HEK293 (cell line): Measurements from ENCODE around the gene RASSF3.

ENCODE experiments used
- CTCF ChIA-PET: fragments of 350-600 bp; formaldehyde crosslinking; extraction: SDS; loops from one replicate; lab custom pipeline; 2021; ENCODE audit warnings: antibody characterized with exemption; lab: Yijun Ruan, JAX
- POLR2A ChIA-PET: fragments of 300-600 bp; formaldehyde crosslinking; extraction: SDS; loops from one replicate; lab custom pipeline; 2020; ENCODE audit warnings: antibody characterized with exemption, inconsistent platforms; lab: Yijun Ruan, JAX
- H3K27ac ChIP-seq: fragments of 200-500 bp; sonication (Bioruptor generic); 2 replicates; pipeline ENCODE4 v1.5.1; 2014; ENCODE audit warnings: low read depth, low read length, control low read depth, inconsistent platforms; ENCODE audit errors: extremely low read depth
- H3K36me3 ChIP-seq, 2 experiments: fragments of 200-500 bp in 1 of 2; sonication (Bioruptor generic) in 1 of 2; 1 replicate in 1 of 2; 2 replicates in 1 of 2; pipeline ENCODE4 v1.5.1; 2014 to 2017; ENCODE audit warnings: inconsistent platforms in 2 of 2, low read length in 2 of 2; ENCODE audit not compliant: control insufficient read depth in 2 of 2, insufficient read depth in 1 of 2
- H3K4me1 ChIP-seq: fragments of 200-500 bp; sonication (Bioruptor generic); 2 replicates; pipeline ENCODE4 v1.5.1; 2014; ENCODE audit warnings: mild to moderate bottlenecking, low read length, inconsistent platforms; ENCODE audit not compliant: control insufficient read depth, insufficient read depth
- H3K4me3 ChIP-seq: 2 replicates; pipeline ENCODE4 v1.5.1; 2011; ENCODE audit warnings: low read depth, mild to moderate bottlenecking, control low read depth, low read length, moderate library complexity
- H3K9me3 ChIP-seq: fragments of 200-500 bp; sonication (Bioruptor generic); 2 replicates; pipeline ENCODE4 v1.5.1; 2014; ENCODE audit warnings: low read depth, low read length, inconsistent platforms; ENCODE audit not compliant: control insufficient read depth, insufficient read depth
- BCL11A ChIP-seq: fragments of 450-650 bp; formaldehyde crosslinking; IDR thresholded peaks from 2 replicates; pipeline ENCODE4 v1.5.1; 2016; ENCODE audit warnings: low read depth, missing biosample characterization, missing genetic modification characterization
- BCL6B ChIP-seq: fragments of 450-650 bp; formaldehyde crosslinking; IDR thresholded peaks from 2 replicates; pipeline ENCODE4 v1.5.1; 2017; ENCODE audit warnings: missing biosample characterization, missing genetic modification characterization
- GFI1B ChIP-seq: fragments of 450-650 bp; formaldehyde crosslinking; IDR thresholded peaks from 2 replicates; pipeline ENCODE4 v1.5.1; 2016; ENCODE audit warnings: missing biosample characterization, missing genetic modification characterization
- GLI2 ChIP-seq: fragments of 450-650 bp; formaldehyde crosslinking; IDR thresholded peaks from 2 replicates; pipeline ENCODE4; 2017; ENCODE audit warnings: missing biosample characterization, missing genetic modification characterization, low read depth, borderline replicate concordance
- MYNN ChIP-seq: fragments of 450-650 bp; formaldehyde crosslinking; IDR thresholded peaks from 2 replicates; pipeline ENCODE4 v1.5.1; 2016; ENCODE audit warnings: missing biosample characterization, missing genetic modification characterization, borderline replicate concordance
- PRDM1 ChIP-seq: fragments of 450-650 bp; formaldehyde crosslinking; IDR thresholded peaks from 2 replicates; pipeline ENCODE4; 2016; ENCODE audit warnings: missing biosample characterization, missing genetic modification characterization
- PRDM2 ChIP-seq: fragments of 450-650 bp; formaldehyde crosslinking; IDR thresholded peaks from 2 replicates; pipeline ENCODE4 v1.5.1; 2016; ENCODE audit warnings: missing biosample characterization, missing genetic modification characterization, borderline replicate concordance
- REST ChIP-seq: fragments of 450-650 bp; formaldehyde crosslinking; IDR thresholded peaks from 2 replicates; pipeline ENCODE4 v1.5.1; 2016; ENCODE audit warnings: missing biosample characterization, missing genetic modification characterization
- TCF7L2 ChIP-seq: IDR thresholded peaks from 2 replicates; pipeline ENCODE4 v1.6.1; 2011; ENCODE audit warnings: low read depth, mild to moderate bottlenecking, inconsistent platforms, low read length, moderate library complexity, borderline replicate concordance
- TSHZ1 ChIP-seq: fragments of 450-650 bp; formaldehyde crosslinking; IDR thresholded peaks from 2 replicates; pipeline ENCODE4 v1.5.1; 2016; ENCODE audit warnings: missing biosample characterization, missing genetic modification characterization, borderline replicate concordance
- ZNF10 ChIP-seq: fragments of 450-650 bp; formaldehyde crosslinking; IDR thresholded peaks from 2 replicates; pipeline ENCODE4 v1.5.1; 2017; ENCODE audit warnings: missing biosample characterization, missing genetic modification characterization
- ZNF114 ChIP-seq: fragments of 450-650 bp; formaldehyde crosslinking; IDR thresholded peaks from 2 replicates; pipeline ENCODE4 v1.5.0; 2017; ENCODE audit warnings: missing biosample characterization, missing genetic modification characterization
- ZNF169 ChIP-seq: fragments of 450-650 bp; formaldehyde crosslinking; IDR thresholded peaks from 2 replicates; pipeline ENCODE4 v1.5.1; 2016; ENCODE audit warnings: missing biosample characterization, missing genetic modification characterization
- ZNF426 ChIP-seq: fragments of 450-650 bp; formaldehyde crosslinking; IDR thresholded peaks from 2 replicates; pipeline ENCODE4 v1.5.1; 2017; ENCODE audit warnings: missing biosample characterization, missing genetic modification characterization, mild to moderate bottlenecking, inconsistent platforms, moderate library complexity
- ZNF514 ChIP-seq: fragments of 450-650 bp; formaldehyde crosslinking; IDR thresholded peaks from 2 replicates; pipeline ENCODE4 v1.5.1; 2016; ENCODE audit warnings: missing biosample characterization, missing genetic modification characterization
- ZNF561 ChIP-seq: fragments of 450-650 bp; IDR thresholded peaks from 2 replicates; pipeline ENCODE4 v1.5.1; 2018; ENCODE audit warnings: missing biosample characterization, missing genetic modification characterization, borderline replicate concordance
- ZNF610 ChIP-seq: fragments of 450-650 bp; formaldehyde crosslinking; IDR thresholded peaks from 2 replicates; pipeline ENCODE4 v1.5.1; 2016; ENCODE audit warnings: missing biosample characterization, missing genetic modification characterization, borderline replicate concordance
- ZNF658 ChIP-seq: fragments of 450-650 bp; formaldehyde crosslinking; IDR thresholded peaks from 2 replicates; pipeline ENCODE4; 2016; ENCODE audit warnings: missing biosample characterization, missing genetic modification characterization
- ZNF670 ChIP-seq: fragments of 450-650 bp; formaldehyde crosslinking; IDR thresholded peaks from 2 replicates; pipeline ENCODE4 v1.5.1; 2016; ENCODE audit warnings: missing biosample characterization, missing genetic modification characterization, low read depth
- ZNF704 ChIP-seq: fragments of 450-650 bp; formaldehyde crosslinking; IDR thresholded peaks from 2 replicates; pipeline ENCODE4 v1.5.1; 2016; ENCODE audit warnings: missing biosample characterization, missing genetic modification characterization

Gene RASSF3

GRCh38 chr12:64740646-64741045, 130.4 kb downstream of the RASSF3 start:
- TF ChIP-seq BCL6B (tag by site-specific recombination) (no peak), ZNF670 (tag by site-specific recombination) (no peak), GLI2 (tag by site-specific recombination) (no peak), TSHZ1 (tag by site-specific recombination) (no peak), TCF7L2 (no peak), ZNF169 (no peak), ZNF10 (no peak)
- ChIA-PET CTCF (interaction anchor here (0.8 kb wide), 1 partner anchor 42 kb away, joined by 4 read pairs; no protein-coding TSS in a partner anchor), POLR2A (no interaction called here)
- Histone ChIP-seq H3K27ac (no peak overlapping the region), H3K36me3 (peaks cover 12 to 88% of the 10 kb centered on the region in 2 experiments), H3K4me1 (no peaks in the 10 kb centered on the region), H3K4me3 (no peak overlapping the region), H3K9me3 (no peaks in the 10 kb centered on the region)

- H3K36me3 ChIP-seq: peaks cover 12 to 88% of the 10 kb centered on the region in 2 experiments
- H3K27ac ChIP-seq: no peak overlapping the region
- CTCF ChIA-PET: no interaction called here
- TF ChIP-seq ZNF704 (tag by site-specific recombination) (no peak), GFI1B (tag by site-specific recombination) (no peak), ZNF610 (tag by site-specific recombination) (no peak), ZNF658 (tag by site-specific recombination) (no peak), ZNF561 (no peak), ZNF514 (tag by site-specific recombination) (no peak), REST (tag by site-specific recombination) (no peak), MYNN (no peak), BCL11A (tag by site-specific recombination) (no peak), PRDM1 (no peak), ZNF114 (tag by site-specific recombination) (no peak), ZNF426 (no peak), PRDM2 (tag by site-specific recombination) (no peak)
Measured at GRCh38 chr12:64742416-64742815, 132.1 kb downstream of the RASSF3 start.

More at GRCh38 chr12:64742416-64742815, 132.1 kb downstream of the RASSF3 start:
- Histone ChIP-seq H3K4me1 (no peaks in the 10 kb centered on the region), H3K4me3 (no peak overlapping the region), H3K9me3 (no peaks in the 10 kb centered on the region)
- POLR2A ChIA-PET: no interaction called here
